ENCODE measurements around the gene KLHL20. TPM values are rescaled to one million over a fixed set of nuclear protein-coding genes. Genes with fewer than 3 reads are reported as not detected.
"Not testable (repeated sequence)": the region's sequence is repeated elsewhere in the genome, so short reads cannot be mapped to it uniquely, and the experiment has no call there.

The KLHL20 gene
- total and polyA plus RNA-seq, 9 donors = 15.6 to 33.4 (median 23.0) TPM

DNA sequence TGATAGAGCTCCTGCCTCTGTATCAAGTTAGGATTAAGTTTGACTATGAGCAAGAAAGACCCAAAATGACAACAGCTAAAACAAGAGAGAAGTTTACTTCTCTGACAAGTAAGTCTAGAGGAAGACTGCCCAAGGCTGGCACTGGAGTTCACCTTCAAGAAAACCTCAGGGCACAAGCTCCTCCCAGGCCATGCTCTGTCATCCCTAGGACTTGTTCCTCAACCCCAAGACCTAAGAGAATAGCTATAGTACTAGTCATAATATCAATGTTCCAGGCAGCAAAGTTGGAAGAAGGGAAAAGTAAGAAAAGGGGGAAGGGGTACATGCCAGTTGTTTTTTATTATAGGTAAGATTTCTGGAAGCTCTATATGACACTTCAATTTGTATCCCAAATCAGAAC lies 83.3 kb downstream of the KLHL20 start:
- no peak overlapping the region for H3K4me3 ChIP-seq
- no peak overlapping the region for H3K27ac ChIP-seq
- intact Hi-C loops (cut with DNase I) = no loop called here
- H3K36me3 ChIP-seq = no peaks in the 10 kb centered on the region
- TF ChIP-seq POLR2A (IDR thresholded peaks at IDR 0.05) = no peak
- no peak for TF ChIP-seq EP300 (IDR thresholded peaks at IDR 0.05)
- TF ChIP-seq, protein P1, sequence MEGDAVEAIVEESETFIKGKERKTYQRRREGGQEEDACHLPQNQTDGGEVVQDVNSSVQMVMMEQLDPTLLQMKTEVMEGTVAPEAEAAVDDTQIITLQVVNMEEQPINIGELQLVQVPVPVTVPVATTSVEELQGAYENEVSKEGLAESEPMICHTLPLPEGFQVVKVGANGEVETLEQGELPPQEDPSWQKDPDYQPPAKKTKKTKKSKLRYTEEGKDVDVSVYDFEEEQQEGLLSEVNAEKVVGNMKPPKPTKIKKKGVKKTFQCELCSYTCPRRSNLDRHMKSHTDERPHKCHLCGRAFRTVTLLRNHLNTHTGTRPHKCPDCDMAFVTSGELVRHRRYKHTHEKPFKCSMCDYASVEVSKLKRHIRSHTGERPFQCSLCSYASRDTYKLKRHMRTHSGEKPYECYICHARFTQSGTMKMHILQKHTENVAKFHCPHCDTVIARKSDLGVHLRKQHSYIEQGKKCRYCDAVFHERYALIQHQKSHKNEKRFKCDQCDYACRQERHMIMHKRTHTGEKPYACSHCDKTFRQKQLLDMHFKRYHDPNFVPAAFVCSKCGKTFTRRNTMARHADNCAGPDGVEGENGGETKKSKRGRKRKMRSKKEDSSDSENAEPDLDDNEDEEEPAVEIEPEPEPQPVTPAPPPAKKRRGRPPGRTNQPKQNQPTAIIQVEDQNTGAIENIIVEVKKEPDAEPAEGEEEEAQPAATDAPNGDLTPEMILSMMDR (IDR thresholded peaks at IDR 0.05) = no peak
- H3K27me3 ChIP-seq = no peaks in the 10 kb centered on the region
- DNase-seq = no peak
- no peaks in the 10 kb centered on the region for H3K9me3 ChIP-seq
- H3K4me1 ChIP-seq (ENCODE audit: insufficient read depth) = no peaks in the 10 kb centered on the region

DNA sequence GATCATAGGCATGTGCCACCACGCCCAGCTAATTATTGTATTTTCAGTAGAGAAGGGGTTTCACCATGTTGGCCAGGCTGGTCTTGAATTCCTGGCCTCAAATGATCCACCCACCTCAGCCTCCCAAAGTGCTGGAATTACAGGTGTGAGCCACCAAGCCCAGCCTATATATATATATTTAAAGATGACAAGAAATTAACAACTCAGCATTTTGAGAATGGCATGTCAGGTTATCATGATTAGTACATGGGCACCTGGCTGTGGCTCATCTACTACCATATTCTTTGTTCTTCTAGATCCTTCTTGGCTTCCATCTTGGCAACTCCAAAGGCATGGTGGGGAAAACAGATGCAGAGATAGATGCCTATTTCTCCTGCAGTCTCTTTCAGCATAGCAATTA lies 85.2 kb downstream of the KLHL20 start:
- DNase-seq; H3K4me1 ChIP-seq (ENCODE audit: insufficient read depth); H3K27ac ChIP-seq; intact Hi-C loops (cut with DNase I); H3K9me3 ChIP-seq; H3K4me3 ChIP-seq; H3K27me3 ChIP-seq; H3K36me3 ChIP-seq: not testable (repeated sequence)
- WGBS, 3 donors = 94 to 98% (median 95%) methylated on average over 1 of the region's 1 CpG

DNA sequence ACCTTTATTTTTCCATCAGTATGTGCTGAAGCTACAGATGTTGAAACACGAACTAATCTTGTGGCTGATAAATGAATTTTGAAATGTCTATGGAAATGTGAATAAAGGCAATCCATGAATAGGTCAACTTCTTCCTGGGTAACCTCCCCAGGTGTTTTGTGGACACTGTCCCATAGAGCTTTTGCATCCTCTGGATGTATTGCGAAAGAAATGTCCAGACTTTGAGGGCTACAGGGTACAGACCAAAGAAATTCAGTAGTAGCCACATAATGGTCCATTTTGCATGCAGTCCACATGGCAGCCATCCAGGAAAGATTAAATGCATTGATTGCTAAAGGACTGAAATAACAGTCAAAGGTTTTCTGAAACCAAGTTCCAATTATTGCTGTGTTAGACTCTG lies 88.2 kb downstream of the KLHL20 start:
- H3K4me3 ChIP-seq = no peak overlapping the region
- intact Hi-C loops (cut with DNase I) = no loop called here
- 89 to 95% (median 93%) methylated on average over 2 of the region's 2 CpGs for WGBS, 3 donors
- H3K27ac ChIP-seq = no peak overlapping the region
- no peaks in the 10 kb centered on the region for H3K27me3 ChIP-seq
- H3K4me1 ChIP-seq (ENCODE audit: insufficient read depth) = no peaks in the 10 kb centered on the region
- no peaks in the 10 kb centered on the region for H3K9me3 ChIP-seq
- no peaks in the 10 kb centered on the region for H3K36me3 ChIP-seq
- TF ChIP-seq, protein P1 (IDR thresholded peaks at IDR 0.05) = no peak
- no peak for DNase-seq

DNA sequence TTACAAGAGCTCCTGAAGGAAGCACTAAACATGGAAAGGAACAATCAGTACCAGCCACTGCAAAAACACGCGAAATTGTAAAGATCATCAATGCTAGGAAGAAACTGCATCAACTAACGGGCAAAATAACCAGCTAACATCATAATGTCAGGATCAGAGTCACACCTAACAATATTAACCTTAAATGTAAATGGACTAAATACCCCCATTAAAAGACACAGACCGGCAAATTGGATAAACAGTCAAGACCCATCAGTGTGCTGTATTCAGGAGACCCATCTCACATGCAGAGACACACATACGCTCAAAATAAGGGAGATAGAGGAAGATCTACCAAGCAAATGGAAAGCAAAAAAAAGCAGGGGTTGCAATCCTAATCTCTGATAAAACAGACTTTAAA lies 98.9 kb downstream of the KLHL20 start:
- H3K9me3 ChIP-seq; intact Hi-C loops (cut with DNase I); H3K4me1 ChIP-seq (ENCODE audit: insufficient read depth); DNase-seq; H3K27me3 ChIP-seq; H3K27ac ChIP-seq; H3K4me3 ChIP-seq; H3K36me3 ChIP-seq: not testable (repeated sequence)
- WGBS, 3 donors = 96 to 97% (median 97%) methylated on average over 5 of the region's 5 CpGs

DNA sequence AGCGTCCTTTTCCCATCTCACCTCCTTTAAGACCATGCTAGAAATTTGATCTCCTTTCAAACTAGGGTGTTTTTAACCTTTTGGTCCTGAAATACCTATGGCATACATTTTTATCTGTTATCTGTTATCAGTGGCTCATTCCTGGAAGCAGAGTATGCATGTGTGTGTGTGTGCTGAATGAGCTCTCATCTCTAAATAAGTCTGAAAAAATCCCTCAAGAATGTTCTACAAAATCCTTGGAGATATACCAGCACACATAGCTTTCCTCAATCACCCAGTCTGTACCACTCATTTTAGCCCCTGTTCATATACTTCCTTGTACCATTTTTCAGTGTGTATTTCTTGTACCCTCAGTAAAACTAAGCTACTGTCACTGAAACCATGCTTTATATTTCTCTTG lies 103.7 kb downstream of the KLHL20 start:
- H3K4me3 ChIP-seq = no peak overlapping the region
- no peak for TF ChIP-seq EP300 (IDR thresholded peaks at IDR 0.05)
- no peak for TF ChIP-seq POLR2A (IDR thresholded peaks at IDR 0.05)
- 68 to 90% (median 75%) methylated on average over 1 of the region's 1 CpG for WGBS, 3 donors
- H3K36me3 ChIP-seq = no peaks in the 10 kb centered on the region
- no peaks in the 10 kb centered on the region for H3K27me3 ChIP-seq
- no peak overlapping the region for H3K27ac ChIP-seq
- intact Hi-C loops (cut with DNase I) = no loop called here
- no peak for DNase-seq
- no peaks in the 10 kb centered on the region for H3K4me1 ChIP-seq (ENCODE audit: insufficient read depth)
- no peaks in the 10 kb centered on the region for H3K9me3 ChIP-seq

DNA sequence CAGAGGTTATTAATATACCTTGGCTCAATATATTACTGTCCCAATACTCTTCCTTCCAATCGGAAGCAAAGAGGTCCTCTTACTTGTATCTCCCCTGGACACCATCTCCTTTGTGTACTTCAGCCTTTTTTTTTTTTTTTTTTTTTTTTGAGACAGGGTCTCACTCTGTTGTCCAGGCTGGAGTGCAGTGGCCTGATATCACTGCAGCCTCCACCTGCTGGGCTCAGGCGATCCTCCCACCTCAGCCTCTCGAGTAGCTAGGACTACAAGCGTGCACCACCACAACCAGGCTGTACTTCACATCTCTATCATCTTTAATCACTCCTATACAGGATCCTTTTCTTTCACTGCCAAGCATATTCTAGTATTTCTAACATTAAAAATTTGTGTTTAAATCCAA lies 106.9 kb downstream of the KLHL20 start:
- Histone ChIP-seq H3K9me3 (no peaks in the 10 kb centered on the region), H3K27me3 (no peaks in the 10 kb centered on the region), H3K4me1 (ENCODE audit: insufficient read depth) (peaks cover 2% of the 10 kb centered on the region), H3K36me3 (no peaks in the 10 kb centered on the region), H3K4me3 (no peak overlapping the region), H3K27ac (no peak overlapping the region)
- no peak for TF ChIP-seq POLR2A (IDR thresholded peaks at IDR 0.05)
- TF ChIP-seq, protein P1 (IDR thresholded peaks at IDR 0.05) = no peak
- no peak for TF ChIP-seq EP300 (IDR thresholded peaks at IDR 0.05)
- DNase-seq = no peak
- intact Hi-C loops (cut with DNase I) = loop anchor here in 3 of 4 donors (5.0 to 10.0 kb wide), 3 partner anchors 344 to 407 kb away; partner anchors contain the start of gene PRDX6 (in 1 of the 3)
- 94 to 96% (median 95%) methylated on average over 4 of the region's 4 CpGs for WGBS, 3 donors
